GM12873 (cell line): Measurements from ENCODE around the gene ARHGAP32.

Source experiments
- CTCF ChIP-seq: IDR thresholded peaks from 2 replicates; pipeline ENCODE4 v1.5.1; 2012; ENCODE audit warnings: low read depth, mild to moderate bottlenecking, moderate library complexity, low read length, control low read depth; ENCODE audit not compliant: insufficient read depth; ENCODE audit errors: missing control alignments

Gene ARHGAP32

GRCh38 chr11:129192150-129192549 is at the start of gene ARHGAP32:
TSS of gene ARHGAP32 (minus strand) at chr11:129192325. CDS start at chr11:129192198, 127 bp downstream.
- no peak for TF ChIP-seq CTCF

GRCh38 chr11:129239207-129239606 is 47.1 kb upstream of the ARHGAP32 start:
- no peak for TF ChIP-seq CTCF

- no peak for TF ChIP-seq CTCF
Observed at GRCh38 chr11:129237880-129238638, 45.9 kb upstream of the ARHGAP32 start.

GRCh38 chr11:129237456-129237855 is 45.3 kb upstream of the ARHGAP32 start:
- no peak for TF ChIP-seq CTCF

- no peak for TF ChIP-seq CTCF
Observed at GRCh38 chr11:129236850-129237249, 44.7 kb upstream of the ARHGAP32 start.

GRCh38 chr11:129234978-129235377 is 42.9 kb upstream of the ARHGAP32 start:
- TF ChIP-seq CTCF = no peak

- no peak for TF ChIP-seq CTCF
Observed at GRCh38 chr11:129230006-129230405, 37.9 kb upstream of the ARHGAP32 start.
